Measurements from ENCODE around the gene ZNF789.
A peak's percentile ranks its signal among the peaks of the same experiment; 100 is the strongest.

ZNF789 gene

DNA sequence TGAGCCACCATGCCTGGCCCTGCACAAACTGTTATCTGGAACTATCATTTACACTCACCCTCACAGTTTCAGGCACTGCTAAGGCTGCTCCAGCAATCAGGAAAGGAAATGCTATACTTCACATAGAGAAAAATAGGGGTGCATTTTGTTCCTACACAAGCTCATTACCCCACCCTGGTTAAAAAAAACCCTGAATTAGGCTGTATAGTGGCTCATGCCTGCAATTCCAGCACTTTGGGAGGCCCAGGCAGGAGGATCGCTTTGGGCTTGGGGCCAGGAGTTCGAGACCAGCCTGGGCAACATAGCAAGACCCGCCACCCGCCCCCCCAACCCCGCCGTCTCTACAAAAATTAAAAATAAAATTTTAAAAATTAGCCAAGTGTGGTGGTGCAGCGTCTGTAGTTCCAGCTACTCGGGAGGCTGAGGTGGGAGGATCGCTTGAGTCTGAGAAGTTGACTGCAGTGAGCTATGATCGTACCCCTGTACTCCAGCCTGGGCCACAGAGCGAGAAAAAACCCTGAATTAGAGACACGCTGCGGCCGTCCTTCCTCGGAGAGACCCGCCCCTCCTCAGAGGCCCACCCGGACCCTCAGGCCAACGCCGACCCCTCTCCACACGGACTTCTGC is 34.6 kb upstream of the ZNF789 start:
- peak overlapping the region; percentile 91 for H3K4me3 ChIP-seq (replicated peaks; ENCODE audit: low read depth, low read length)
- DNase-seq (ENCODE audit: extremely low read depth, low read depth) = no peak
- TF ChIP-seq, protein P1, sequence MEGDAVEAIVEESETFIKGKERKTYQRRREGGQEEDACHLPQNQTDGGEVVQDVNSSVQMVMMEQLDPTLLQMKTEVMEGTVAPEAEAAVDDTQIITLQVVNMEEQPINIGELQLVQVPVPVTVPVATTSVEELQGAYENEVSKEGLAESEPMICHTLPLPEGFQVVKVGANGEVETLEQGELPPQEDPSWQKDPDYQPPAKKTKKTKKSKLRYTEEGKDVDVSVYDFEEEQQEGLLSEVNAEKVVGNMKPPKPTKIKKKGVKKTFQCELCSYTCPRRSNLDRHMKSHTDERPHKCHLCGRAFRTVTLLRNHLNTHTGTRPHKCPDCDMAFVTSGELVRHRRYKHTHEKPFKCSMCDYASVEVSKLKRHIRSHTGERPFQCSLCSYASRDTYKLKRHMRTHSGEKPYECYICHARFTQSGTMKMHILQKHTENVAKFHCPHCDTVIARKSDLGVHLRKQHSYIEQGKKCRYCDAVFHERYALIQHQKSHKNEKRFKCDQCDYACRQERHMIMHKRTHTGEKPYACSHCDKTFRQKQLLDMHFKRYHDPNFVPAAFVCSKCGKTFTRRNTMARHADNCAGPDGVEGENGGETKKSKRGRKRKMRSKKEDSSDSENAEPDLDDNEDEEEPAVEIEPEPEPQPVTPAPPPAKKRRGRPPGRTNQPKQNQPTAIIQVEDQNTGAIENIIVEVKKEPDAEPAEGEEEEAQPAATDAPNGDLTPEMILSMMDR (IDR thresholded peaks at IDR 0.05; ENCODE audit: low read depth, low read length, missing control alignments) = no peak

DNA sequence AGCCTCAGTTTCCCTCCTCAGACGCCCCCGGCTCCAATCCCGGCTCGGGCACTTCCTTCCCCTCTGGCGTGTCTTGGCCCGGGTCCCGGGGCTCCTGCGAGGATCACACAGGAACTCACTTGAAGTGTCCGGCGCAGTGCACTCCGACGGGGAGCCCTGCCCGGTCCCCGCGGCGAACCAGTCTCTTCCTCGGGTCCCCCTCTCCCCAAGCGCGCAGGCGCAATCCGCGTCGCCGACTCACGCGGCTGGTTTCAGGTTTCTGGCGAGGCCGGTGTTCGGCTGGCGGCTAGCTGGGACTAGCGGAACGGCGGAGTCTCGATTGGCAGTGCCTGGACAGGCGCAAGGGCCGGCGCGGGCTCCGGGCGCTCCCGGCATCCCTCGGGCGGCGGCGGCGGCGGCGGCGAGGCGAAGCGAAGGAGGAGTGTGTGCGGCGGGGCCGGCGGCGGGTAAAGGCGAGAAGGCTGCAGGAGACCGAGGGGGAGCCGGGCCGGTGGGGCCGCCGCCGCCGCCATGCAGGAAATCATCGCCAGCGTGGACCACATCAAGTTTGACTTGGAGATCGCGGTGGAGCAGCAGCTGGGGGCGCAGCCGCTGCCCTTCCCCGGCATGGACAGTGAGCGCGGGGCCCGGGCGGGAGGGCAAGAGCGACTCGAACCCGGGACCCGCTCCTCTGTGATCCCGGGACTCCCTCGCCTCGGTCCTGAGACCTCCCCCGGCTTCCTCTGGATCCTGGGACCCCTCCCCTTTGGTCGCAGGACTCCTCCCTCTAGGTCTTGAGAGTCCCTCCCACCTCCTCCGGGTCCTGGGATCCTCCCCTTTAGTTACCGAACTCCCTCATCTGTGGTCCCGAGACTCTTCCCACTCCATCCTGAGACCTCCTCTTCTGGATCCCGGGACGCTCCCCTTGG is 33.9 kb upstream of the ZNF789 start, which contains the start of the genes CPSF4 and PTCD1:
Gene CPSF4, plus strand, starts transcription at position 371 of the 908 bp plus-strand sequence. Its CDS starts 140 bp downstream, at position 511.
Gene PTCD1, minus strand, starts transcription at position 226 of the 908 bp plus-strand sequence. CDS start 3,556 bp downstream, outside the sequence.
- TF ChIP-seq, protein P1 (IDR thresholded peaks at IDR 0.05; ENCODE audit: low read depth, low read length, missing control alignments) = no peak
- peak; percentile 83 for DNase-seq (ENCODE audit: extremely low read depth, low read depth)
- H3K4me3 ChIP-seq (replicated peaks; ENCODE audit: low read depth, low read length) = peak within 1 kb of the TSS; percentile 91

GRCh38 chr7:99440195-99440594 is 32.5 kb upstream of the ZNF789 start:
- TF ChIP-seq, protein P1 (IDR thresholded peaks at IDR 0.05; ENCODE audit: low read depth, low read length, missing control alignments) = no peak
- DNase-seq (ENCODE audit: extremely low read depth, low read depth) = no peak
- peak overlapping the region; percentile 91 for H3K4me3 ChIP-seq (replicated peaks; ENCODE audit: low read depth, low read length)

DNA sequence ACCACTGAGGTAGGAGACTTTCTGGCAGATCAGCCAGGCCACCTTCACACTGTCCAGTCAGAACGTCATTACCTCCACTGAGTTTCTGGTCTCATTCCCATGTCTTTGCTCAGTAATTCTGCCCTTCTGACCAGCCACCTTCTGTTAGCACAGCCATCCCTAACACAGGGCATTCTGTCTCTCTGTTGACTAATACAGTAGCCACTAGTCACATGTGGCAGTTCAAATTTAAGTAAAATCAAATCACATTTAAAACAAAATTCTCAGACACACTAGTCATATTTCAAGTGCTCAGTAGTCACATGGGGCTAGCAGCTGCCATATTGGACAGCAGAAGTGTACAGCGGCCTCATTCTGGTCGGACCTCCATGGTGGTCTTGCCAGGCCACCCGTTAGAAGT is 26.6 kb upstream of the ZNF789 start:
- no peak overlapping the region for H3K4me3 ChIP-seq (replicated peaks; ENCODE audit: low read depth, low read length)
- DNase-seq (ENCODE audit: extremely low read depth, low read depth) = no peak
- TF ChIP-seq, protein P1 (IDR thresholded peaks at IDR 0.05; ENCODE audit: low read depth, low read length, missing control alignments) = no peak

DNA sequence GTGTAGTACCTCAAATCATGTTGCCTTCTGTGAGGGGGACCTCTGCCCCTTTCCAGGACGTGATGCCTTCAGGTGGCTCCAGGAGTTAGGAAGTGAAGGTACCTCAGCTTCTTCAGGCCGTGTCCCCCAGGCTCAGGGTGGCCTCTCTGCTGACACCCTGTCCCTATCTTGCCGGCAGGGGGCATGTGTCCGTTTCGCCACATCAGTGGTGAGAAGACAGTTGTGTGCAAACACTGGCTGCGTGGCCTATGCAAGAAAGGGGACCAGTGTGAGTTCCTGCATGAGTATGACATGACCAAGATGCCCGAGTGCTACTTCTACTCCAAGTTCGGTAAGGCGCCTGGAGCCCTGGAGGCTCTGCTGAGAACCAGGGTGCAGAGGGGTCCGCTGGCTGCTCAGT is 24.7 kb upstream of the ZNF789 start:
- DNase-seq (ENCODE audit: extremely low read depth, low read depth) = no peak
- TF ChIP-seq, protein P1 (IDR thresholded peaks at IDR 0.05; ENCODE audit: low read depth, low read length, missing control alignments) = no peak
- no peak overlapping the region for H3K4me3 ChIP-seq (replicated peaks; ENCODE audit: low read depth, low read length)

DNA sequence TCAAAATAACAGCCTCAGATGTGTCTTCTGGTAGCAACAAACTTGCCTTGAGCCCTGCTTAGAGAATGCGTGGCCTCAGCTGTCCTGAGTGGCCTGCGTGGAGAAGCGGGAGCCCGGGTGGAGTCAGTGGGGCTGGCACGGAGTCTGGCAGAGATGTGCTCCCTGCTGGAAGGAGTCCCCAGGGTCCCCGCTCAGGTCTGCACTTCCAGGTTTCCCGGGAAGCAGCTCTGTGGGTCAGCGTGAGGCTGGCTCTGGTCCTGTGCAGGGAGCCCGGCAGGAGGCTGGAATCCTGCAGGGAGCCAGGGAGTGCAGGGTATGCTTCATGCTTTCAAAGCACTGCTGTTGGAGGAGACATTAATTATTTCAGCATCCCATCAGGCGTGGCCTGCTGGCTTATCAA is 23.8 kb upstream of the ZNF789 start:
- TF ChIP-seq, protein P1 (IDR thresholded peaks at IDR 0.05; ENCODE audit: low read depth, low read length, missing control alignments) = no peak

More for the DNA sequence above, 23.8 kb upstream of the ZNF789 start:
- no peak for DNase-seq (ENCODE audit: extremely low read depth, low read depth)
- no peak overlapping the region for H3K4me3 ChIP-seq (replicated peaks; ENCODE audit: low read depth, low read length)

Data from HFF-Myc (cell line).